Keratinocyte (primary cell): ENCODE measurements around the gene CDCP2. TPM values are rescaled to one million over a fixed set of nuclear protein-coding genes. Genes with fewer than 3 reads are reported as not detected.

Source experiments
- DNase-seq: peaks from one replicate; pipeline ENCODE4 v3.0.0-alpha.2; 2011; ENCODE audit warnings: low read depth, missing footprints, low spot score
- FAIRE-seq: peaks from 2 replicates; lab custom pipeline; 2011; peaks lifted over from hg19 to GRCh38; lab: Jason Lieb, UNC
- H2AFZ ChIP-seq: 2 replicates; pipeline ENCODE4 v1.6.0; 2012; ENCODE audit warnings: low read length, control low read depth, inconsistent platforms; ENCODE audit not compliant: control insufficient read depth
- H3K27ac ChIP-seq: 2 replicates; pipeline ENCODE4 v1.5.1; 2011; ENCODE audit warnings: low read length; ENCODE audit not compliant: control insufficient read depth, insufficient read depth
- H3K27me3 ChIP-seq: 3 replicates; pipeline ENCODE4 v1.6.0; 2011; ENCODE audit warnings: low read length; ENCODE audit not compliant: control insufficient read depth, insufficient read depth; ENCODE audit errors: extremely low read depth
- H3K36me3 ChIP-seq, 2 experiments: 2 replicates in 1 of 2; 3 replicates in 1 of 2; pipeline ENCODE4 v1.5.1; 2011; ENCODE audit warnings: low read length in 2 of 2, mild to moderate bottlenecking in 1 of 2; ENCODE audit not compliant: control insufficient read depth in 2 of 2, insufficient read depth in 2 of 2; ENCODE audit errors: extremely low read depth in 1 of 2
- H3K4me1 ChIP-seq: 3 replicates; pipeline ENCODE4 v1.5.1; 2011; ENCODE audit warnings: low read length; ENCODE audit not compliant: control insufficient read depth, insufficient read depth; ENCODE audit errors: extremely low read depth
- H3K4me2 ChIP-seq: 3 replicates; pipeline ENCODE4 v1.6.0; 2011; ENCODE audit warnings: low read depth, low read length; ENCODE audit not compliant: control insufficient read depth, insufficient read depth; ENCODE audit errors: extremely low read depth
- H3K4me3 ChIP-seq, 3 experiments: fragments of 200-600 bp in 1 of 3; sonication (generic) in 1 of 3; 2 replicates in 2 of 3; 3 replicates in 1 of 3; pipeline ENCODE4 v1.5.1; 2011 to 2016; ENCODE audit warnings: low read length in 3 of 3, mild to moderate bottlenecking in 3 of 3, control low read depth in 2 of 3, inconsistent platforms in 1 of 3, low read depth in 1 of 3, mixed read lengths in 1 of 3, mixed run types in 1 of 3, moderate library complexity in 1 of 3; ENCODE audit not compliant: control insufficient read depth in 2 of 3, insufficient read depth in 2 of 3; ENCODE audit errors: extremely low read depth in 1 of 3
- H3K79me2 ChIP-seq: 2 replicates; pipeline ENCODE4 v1.6.0; 2012; ENCODE audit warnings: low read length; ENCODE audit not compliant: control insufficient read depth, insufficient read depth
- H3K9ac ChIP-seq: 3 replicates; pipeline ENCODE4 v1.6.0; 2011; ENCODE audit warnings: low read length; ENCODE audit not compliant: control insufficient read depth, insufficient read depth; ENCODE audit errors: extremely low read depth
- H3K9me1 ChIP-seq: 3 replicates; pipeline ENCODE4 v1.6.0; 2011; ENCODE audit warnings: low read length; ENCODE audit not compliant: control insufficient read depth, insufficient read depth; ENCODE audit errors: extremely low read depth
- H3K9me3 ChIP-seq: 2 replicates; pipeline ENCODE4 v1.5.1; 2012; ENCODE audit warnings: low read depth, low read length; ENCODE audit not compliant: control insufficient read depth
- H4K20me1 ChIP-seq: 3 replicates; pipeline ENCODE4 v1.6.0; 2011; ENCODE audit warnings: low read length; ENCODE audit not compliant: control insufficient read depth, insufficient read depth; ENCODE audit errors: extremely low read depth
- CTCF ChIP-seq, 3 experiments: IDR thresholded peaks in 1 of 3; conservative IDR thresholded peaks in 1 of 3; optimal IDR thresholded peaks in 1 of 3; 2 replicates in 2 of 3; 3 replicates in 1 of 3; pipeline versions ENCODE3 to v1.5.1; 2011; ENCODE audit warnings: low read length in 3 of 3, mild to moderate bottlenecking in 3 of 3, moderate library complexity in 2 of 3, control low read depth in 1 of 3, inconsistent platforms in 1 of 3; ENCODE audit not compliant: insufficient read depth in 2 of 3; ENCODE audit errors: extremely low read depth in 1 of 3
- EZH2 ChIP-seq: IDR thresholded peaks from one replicate; pipeline ENCODE4 v1.6.1; 2012; ENCODE audit warnings: inconsistent platforms, mild to moderate bottlenecking, low read length, moderate library complexity
- dilution Hi-C: fragments of 300-500 bp; cut with MboI; formaldehyde crosslinking; loops from one replicate; pipeline ENCODE4 v1.7.0; 2020; ENCODE audit warnings: low sequenced_read_pairs; ENCODE audit not compliant: extremely low pct_ligation_motif_present
- polyA plus RNA-seq, 5 experiments: library from polyadenylated mRNA; depleted of rRNA in 3 of 5; stranded (reverse) in 3 of 5; stranded (forward) in 1 of 5; unstranded in 1 of 5; fragments of >200 nt; gene quantifications; 1 replicate in 1 of 5; 2 replicates in 3 of 5; 3 replicates in 1 of 5; pipeline versions ENCODE4 v1.2.1 to v1.2.3, GENCODE V29; 2011 to 2012; ENCODE audit warnings: missing spikeins in 2 of 5, low read depth in 1 of 5, low replicate concordance in 1 of 5

Gene CDCP2
- polyA plus RNA-seq, 1 donor (not counting 4 experiments of a cell fraction or from before 2014, with no cell fraction given), result not detected

DNA sequence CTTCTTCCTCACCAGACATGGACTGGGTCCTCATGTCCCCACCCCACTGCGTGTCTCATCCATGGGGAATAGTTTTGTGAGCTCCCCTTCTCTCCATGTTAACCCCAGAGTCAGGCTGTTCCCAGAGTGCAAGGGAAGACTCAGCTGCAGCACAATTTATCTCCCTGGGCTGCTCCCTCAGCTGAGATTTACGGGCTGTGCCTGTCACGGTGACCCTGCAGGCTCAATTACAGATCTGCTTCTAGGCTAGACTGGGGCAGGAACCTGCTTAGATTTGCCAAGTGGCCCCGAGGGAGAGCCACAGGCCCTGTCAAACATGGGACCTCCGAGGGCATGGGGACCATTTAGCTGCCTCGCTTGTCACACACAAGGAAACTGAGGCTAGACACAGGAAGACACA lies 37.8 kb downstream of the CDCP2 start:
- no peak overlapping the region for H3K4me3 ChIP-seq
- no peaks in the 10 kb centered on the region for H3K79me2 ChIP-seq
- peaks cover 6% of the 10 kb centered on the region for H3K4me1 ChIP-seq
- no peaks in the 10 kb centered on the region for H3K9me1 ChIP-seq
- no peaks in the 10 kb centered on the region for H4K20me1 ChIP-seq
- dilution Hi-C loops, result no loop called here
- H3K9ac ChIP-seq, result no peak overlapping the region
- H2AFZ ChIP-seq, result no peak overlapping the region
- no peak for DNase-seq
- no peak for FAIRE-seq
- H3K9me3 ChIP-seq, result no peaks in the 10 kb centered on the region
- H3K36me3 ChIP-seq, result no peaks in the 10 kb centered on the region
- no peak overlapping the region for H3K27ac ChIP-seq
- H3K4me2 ChIP-seq, result no peak overlapping the region
- no peak for TF ChIP-seq CTCF (optimal IDR thresholded peaks at IDR 0.05 in 1 of 3, IDR thresholded peaks at IDR 0.05 in 1 of 3, conservative IDR thresholded peaks at IDR 0.05 in 1 of 3; ENCODE audit: extremely low read depth in 1 of 3, insufficient read depth in 2 of 3, low read length in 3 of 3)
- TF ChIP-seq EZH2, result no peak
- no peaks in the 10 kb centered on the region for H3K27me3 ChIP-seq

DNA sequence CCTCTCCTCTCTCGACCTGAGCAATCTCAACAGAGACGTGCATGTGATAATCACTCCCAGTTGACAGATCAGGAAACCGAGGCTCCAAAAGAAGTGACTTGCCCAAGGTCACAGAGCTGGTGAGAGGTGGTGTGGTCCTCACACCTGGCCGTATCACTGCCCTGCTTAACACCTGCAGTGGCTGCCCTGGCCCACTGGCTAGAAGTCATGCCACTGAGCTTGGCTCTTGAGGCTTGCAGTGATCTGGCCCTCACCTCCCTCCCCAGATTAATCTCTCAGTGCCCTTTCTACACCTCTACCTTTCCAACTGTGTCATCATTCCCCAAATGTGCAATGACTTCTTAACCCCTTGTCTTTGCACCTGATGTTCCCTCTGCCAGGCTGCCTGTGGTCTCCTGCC lies 38.8 kb downstream of the CDCP2 start:
- no peaks in the 10 kb centered on the region for H3K27me3 ChIP-seq
- no peak overlapping the region for H3K4me3 ChIP-seq
- no peaks in the 10 kb centered on the region for H4K20me1 ChIP-seq
- peaks cover 6% of the 10 kb centered on the region for H3K4me1 ChIP-seq
- H3K27ac ChIP-seq, result no peak overlapping the region
- FAIRE-seq (no peak), DNase-seq (no peak)
- H3K79me2 ChIP-seq, result no peaks in the 10 kb centered on the region
- H3K9me1 ChIP-seq, result no peaks in the 10 kb centered on the region
- H3K4me2 ChIP-seq, result no peak overlapping the region
- no peak for TF ChIP-seq CTCF (optimal IDR thresholded peaks at IDR 0.05 in 1 of 3, IDR thresholded peaks at IDR 0.05 in 1 of 3, conservative IDR thresholded peaks at IDR 0.05 in 1 of 3; ENCODE audit: extremely low read depth in 1 of 3, insufficient read depth in 2 of 3, low read length in 3 of 3)
- no peak for TF ChIP-seq EZH2
- no peak overlapping the region for H2AFZ ChIP-seq
- no peak overlapping the region for H3K9ac ChIP-seq
- no peaks in the 10 kb centered on the region for H3K9me3 ChIP-seq
- H3K36me3 ChIP-seq, result no peaks in the 10 kb centered on the region
- dilution Hi-C loops, result no loop called here
